ENCODE measurements around the gene SCLY.

DNA sequence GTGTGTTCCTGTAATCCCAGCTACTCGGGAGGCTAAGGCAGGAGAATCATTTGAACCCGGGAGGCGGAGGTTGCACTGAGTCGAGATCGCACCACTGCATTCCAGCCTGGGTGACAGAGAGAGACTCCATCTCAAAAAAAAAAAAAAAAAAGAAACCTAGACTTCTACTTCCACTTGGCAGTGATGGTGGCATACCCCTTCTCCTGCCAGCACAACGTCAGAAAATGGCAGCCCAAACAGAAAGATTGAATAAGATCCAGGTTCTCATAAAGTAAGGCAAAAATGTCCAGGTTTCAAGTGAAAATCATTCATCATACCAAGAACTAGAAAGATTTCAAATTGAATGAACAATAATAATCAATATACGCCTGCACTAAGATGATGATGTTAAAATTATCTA is 24.0 kb downstream of the SCLY start:
- TF ChIP-seq, protein P1, sequence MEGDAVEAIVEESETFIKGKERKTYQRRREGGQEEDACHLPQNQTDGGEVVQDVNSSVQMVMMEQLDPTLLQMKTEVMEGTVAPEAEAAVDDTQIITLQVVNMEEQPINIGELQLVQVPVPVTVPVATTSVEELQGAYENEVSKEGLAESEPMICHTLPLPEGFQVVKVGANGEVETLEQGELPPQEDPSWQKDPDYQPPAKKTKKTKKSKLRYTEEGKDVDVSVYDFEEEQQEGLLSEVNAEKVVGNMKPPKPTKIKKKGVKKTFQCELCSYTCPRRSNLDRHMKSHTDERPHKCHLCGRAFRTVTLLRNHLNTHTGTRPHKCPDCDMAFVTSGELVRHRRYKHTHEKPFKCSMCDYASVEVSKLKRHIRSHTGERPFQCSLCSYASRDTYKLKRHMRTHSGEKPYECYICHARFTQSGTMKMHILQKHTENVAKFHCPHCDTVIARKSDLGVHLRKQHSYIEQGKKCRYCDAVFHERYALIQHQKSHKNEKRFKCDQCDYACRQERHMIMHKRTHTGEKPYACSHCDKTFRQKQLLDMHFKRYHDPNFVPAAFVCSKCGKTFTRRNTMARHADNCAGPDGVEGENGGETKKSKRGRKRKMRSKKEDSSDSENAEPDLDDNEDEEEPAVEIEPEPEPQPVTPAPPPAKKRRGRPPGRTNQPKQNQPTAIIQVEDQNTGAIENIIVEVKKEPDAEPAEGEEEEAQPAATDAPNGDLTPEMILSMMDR (IDR thresholded peaks at IDR 0.05), result no peak
- TF ChIP-seq POLR2A (IDR thresholded peaks at IDR 0.05) (no peak), POLR2AphosphoS5 (IDR thresholded peaks at IDR 0.05) (no peak)

All from suprapubic skin (tissue), 4 donors.